Stimulated activated CD4-positive, alpha-beta T cell treated with anti-CD3 and anti-CD28 coated beads, Interleukin-2, amount 100 ng/mL, for 48 hours (primary cell): ENCODE measurements around the gene RAB3A.
A peak's percentile ranks its signal among the peaks of the same experiment; 100 is the strongest.

Experiments used
- DNase-seq, 2 donors: peaks; one replicate each; pipeline ENCODE4 v3.0.0-alpha.2; 2020

Gene RAB3A, protein sequence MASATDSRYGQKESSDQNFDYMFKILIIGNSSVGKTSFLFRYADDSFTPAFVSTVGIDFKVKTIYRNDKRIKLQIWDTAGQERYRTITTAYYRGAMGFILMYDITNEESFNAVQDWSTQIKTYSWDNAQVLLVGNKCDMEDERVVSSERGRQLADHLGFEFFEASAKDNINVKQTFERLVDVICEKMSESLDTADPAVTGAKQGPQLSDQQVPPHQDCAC

DNA sequence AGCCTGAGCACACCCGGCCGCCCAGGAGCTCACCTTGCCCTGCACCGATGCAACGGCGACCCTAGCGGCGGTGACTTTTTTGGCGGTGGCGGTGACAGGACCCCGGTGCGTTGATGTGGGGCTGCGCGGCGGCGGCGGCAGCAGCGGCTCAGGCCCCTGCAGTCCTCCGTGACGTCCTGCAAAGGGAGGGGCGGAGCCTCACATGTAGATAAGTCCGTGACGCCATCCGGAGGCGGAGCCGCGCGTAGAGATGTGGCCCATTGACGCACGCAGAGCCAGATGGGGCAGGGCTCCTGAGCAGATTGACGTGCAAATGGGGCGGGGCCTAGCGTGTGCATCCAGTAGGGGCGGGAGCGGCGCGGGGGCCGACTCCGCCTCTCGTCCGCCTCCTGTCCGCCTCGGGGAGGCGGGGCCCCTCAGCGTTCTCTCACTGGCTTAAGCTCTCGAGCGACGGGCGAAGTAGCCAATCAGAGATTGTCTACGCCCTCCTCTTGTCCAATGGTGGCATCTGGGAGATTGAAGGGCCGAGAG, at the start of gene RAB3A:
TSS of gene RAB3A (minus strand) at position 180 of the 531 bp plus-strand sequence. CDS start 1,302 bp downstream, outside the sequence.
- DNase-seq: peak; percentile 99

GRCh38 chr19:18253130-18253529, 49.3 kb upstream of the RAB3A start:
- no peak for DNase-seq

- DNase-seq: no peak
These were observed 48.5 kb upstream of the RAB3A start for GRCh38 chr19:18252370-18252717.

- peak; percentile 84 to 86 for DNase-seq
These were observed 47.9 kb upstream of the RAB3A start for GRCh38 chr19:18251587-18252369.

- no peak for DNase-seq
These were observed 46.0 kb upstream of the RAB3A start for GRCh38 chr19:18249834-18250233.

- DNase-seq: no peak
These were observed 41.5 kb upstream of the RAB3A start for GRCh38 chr19:18245297-18245696.

DNA sequence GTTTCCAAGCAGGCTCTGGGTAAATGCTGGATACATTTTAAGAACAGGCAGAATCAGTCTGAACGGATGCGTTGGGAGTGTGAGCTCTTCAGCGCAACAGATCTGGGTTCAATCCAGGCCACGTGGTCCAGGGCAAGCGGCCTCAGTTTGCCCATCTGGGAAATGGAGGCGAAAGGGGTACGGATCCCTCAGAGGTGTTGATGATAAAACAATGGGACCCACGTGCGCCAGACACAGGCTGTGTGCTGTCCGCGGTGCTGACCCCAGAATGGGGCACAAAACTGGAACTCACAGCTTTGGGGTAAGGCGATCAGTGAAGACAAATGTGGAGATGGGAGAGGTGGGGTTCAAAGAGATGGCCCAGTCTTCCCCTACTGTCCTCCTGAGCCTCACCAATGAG, 35.5 kb upstream of the RAB3A start:
- DNase-seq: no peak

DNA sequence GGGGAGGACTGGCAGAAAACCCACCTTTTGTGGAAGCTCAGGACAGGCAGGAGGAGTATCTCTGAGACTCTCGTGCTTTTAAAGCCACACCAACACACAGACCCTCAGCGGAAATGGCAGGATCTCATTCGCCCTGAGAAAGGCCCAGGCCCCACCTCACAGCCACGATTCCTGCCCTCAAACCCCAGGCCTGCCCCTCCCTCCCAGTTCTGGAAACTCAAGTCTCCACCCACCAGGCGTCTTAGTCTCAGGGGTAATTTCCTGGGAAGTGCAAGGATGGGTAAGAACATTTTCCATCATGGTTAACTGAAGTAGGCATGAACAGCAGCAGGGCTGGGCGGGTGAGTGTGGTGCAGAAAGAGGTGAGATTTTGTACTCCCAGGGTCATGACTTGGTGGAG, 30.4 kb upstream of the RAB3A start:
- DNase-seq: no peak

GRCh38 chr19:18233224-18233825, 29.5 kb upstream of the RAB3A start:
- DNase-seq: peak; percentile 48 to 56

GRCh38 chr19:18232540-18233223, 28.8 kb upstream of the RAB3A start:
- no peak for DNase-seq

DNA sequence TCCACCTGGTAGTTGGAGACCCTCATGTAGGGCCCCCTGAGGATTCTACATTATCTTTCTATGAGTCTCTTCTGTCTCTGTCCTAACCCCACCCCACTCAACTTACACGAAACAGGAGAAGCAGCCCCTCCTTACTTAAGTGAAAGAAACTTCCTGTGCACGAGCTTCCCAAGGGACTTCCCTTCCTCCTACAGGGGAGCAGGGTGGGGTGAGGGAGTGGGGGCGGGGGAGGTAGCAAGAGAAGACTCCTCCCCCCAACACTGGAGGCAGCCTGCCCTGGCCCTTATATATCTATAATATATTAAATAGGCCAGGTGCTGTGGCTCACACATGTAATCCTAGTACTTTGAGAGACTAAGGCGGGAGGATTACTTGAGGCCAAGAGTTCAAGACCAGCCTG, 27.9 kb upstream of the RAB3A start:
- no peak for DNase-seq

DNA sequence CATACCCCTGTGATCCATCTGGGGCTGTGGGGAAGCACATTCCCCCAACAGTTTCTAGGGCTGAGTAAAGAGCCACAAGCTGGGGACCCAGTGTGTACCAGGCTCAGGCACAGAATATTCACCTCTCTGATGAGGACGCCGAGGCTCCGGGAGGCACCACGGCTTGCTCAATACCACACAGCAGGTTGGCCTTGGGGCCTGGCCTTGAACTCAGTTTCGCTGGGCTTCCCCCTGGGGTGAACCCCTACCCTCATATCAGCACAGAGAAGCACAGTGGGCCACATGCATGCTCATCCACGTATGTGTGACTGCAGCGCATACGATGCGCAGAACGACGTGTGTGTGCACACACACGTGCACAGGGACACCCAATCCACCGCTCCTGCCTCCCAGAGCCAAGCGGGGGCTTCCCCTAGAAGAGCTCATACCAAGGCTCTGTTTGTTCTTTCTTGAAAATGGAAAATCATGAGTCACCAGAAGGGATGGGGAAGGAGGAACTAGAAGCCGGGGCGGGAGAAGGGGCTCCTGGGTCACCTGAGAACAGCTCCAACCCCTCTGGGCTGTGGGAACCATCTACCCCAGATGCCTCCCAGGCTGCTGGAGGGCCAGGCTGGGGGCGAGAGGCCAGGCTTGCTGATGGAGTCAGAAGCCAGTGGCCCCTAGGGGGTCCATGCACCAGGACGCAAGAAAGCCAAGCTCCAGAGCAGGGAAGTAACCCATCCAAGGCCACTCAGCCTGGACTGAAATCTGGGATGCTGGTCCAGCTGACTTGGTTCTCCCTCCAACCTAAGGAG, 27.3 kb upstream of the RAB3A start:
- DNase-seq: no peak

DNA sequence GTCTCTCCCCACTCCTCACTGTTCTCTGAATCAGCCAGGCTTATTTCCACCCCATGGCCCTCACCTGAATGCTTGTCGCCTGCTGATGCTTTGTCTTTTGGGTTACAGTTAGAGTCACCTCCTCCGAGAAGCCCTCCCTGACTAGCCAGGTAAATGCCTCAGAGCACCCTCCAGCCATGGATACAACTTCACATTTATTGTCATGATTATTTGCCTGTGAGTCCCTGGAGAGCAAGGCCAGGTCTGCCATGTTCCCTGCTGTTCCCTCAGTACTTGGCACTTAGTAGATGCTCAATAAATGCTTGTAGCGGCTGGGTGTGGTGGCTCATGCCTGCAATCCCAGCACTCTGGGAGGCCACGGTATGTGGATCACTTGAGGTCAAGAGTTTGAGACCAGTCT, 26.1 kb upstream of the RAB3A start:
- no peak for DNase-seq

DNA sequence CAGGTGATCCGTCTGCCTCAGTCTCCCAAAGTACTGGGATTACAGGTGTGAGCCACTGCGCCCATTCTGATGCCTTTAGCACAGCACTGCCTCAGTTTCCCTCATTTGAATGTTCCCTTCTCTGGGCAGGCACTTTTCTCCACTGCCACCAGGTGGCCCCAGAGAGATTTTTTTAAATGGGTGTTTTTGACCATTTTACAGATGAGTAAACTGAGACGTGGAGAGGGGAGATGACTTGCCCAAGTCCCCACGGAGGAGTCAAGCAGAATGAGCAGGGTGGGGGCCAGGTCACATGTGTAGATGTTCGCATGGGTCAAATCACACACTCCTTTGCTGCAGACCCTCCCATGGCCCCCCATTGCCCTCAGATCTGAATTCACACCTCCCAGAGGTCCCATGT, 25.6 kb upstream of the RAB3A start:
- no peak for DNase-seq

DNA sequence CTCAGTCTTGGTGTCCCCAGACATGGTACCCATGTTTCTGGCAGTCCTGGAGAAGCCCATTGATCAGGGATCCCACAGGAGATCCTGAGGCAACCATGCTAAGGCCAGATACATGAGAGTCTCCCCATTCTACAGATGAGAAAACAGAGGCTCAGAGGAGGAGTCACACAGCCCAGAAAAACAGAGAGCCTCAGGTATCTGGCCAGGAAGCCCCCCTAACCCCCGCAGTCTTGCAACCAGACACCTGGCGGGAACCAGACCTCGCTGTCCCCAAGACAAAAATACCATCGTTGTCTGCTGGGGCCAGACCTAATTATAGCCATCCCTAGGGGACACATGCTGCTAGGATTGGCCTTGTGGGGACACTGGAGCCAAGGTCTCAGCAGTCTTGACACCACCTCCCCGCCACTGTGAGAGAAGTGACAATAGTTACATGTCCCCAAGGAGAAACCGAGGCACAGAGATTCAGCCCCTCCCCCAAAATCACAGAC, 24.0 kb upstream of the RAB3A start:
- no peak for DNase-seq

DNA sequence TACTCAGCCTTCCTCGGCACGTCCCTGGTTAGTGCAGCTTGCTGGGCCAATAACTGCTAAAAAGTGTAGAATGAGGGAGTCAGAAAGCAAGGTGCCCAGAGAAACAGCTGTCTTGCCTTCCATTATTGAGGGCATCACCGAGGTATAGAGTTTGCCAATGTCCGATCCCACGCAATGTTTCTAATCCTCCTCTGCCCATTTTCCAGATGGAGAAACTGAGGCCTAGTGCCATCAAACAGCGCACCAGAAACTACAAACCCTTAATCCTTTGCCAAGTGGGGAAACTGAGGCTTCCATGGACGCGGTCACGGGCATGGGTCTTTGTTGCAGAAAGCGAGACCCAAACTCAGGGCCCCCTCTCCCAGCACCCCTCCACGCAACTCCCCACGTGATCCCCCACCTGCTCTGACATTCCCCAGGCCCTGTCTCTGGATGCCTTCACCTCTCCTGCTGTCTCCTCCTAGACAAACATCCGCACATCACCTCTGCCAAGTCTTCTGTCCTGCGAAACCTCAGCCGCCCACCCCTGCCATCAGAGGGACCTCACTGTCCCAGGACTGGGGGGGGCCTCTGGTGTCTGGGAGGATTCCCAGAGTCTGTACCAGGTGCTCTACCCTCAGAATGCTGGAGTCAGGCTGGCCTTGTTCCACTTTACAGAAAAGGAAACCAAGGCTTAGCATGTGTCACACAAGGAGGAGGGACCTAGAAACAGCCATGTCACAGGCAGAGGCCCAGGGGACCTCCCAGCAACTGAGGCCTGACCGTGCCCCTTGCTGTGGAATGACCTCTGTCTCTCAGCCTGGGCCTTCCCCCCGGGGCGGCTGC, 23.3 kb upstream of the RAB3A start:
- no peak for DNase-seq

- DNase-seq: no peak
These were observed 22.0 kb upstream of the RAB3A start, which contains the start of gene PDE4C for GRCh38 chr19:18225702-18226468. Gene PDE4C (minus strand): TSS chr19:18226438. CDS start chr19:18226415, 23 bp downstream.

DNA sequence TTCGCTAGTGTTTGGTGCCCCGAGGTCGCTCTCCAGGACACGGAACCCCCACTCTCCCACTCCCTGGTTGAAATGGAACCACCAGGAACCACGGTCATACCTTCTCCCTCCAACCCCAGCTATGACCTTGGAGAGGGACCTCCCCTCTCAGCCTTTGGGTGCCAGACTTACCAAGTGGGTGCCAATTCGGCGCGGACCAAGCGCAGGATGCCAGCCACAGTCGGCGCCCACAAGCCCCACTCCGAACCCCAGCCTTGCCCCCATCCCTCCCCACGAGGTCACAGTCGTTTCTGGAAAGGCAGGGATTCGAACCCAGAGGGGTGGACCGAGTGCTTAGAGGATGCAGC, 21.5 kb upstream of the RAB3A start:
- no peak for DNase-seq

- peak; percentile 91 to 92 for DNase-seq
These were observed 20.9 kb upstream of the RAB3A start for GRCh38 chr19:18224525-18225354.
